SU-DHL-6 (cell line): ENCODE data around the gene IL20.
A peak's percentile ranks its signal among the peaks of the same experiment; 100 is the strongest.

Experiments used
- H2AFZ ChIP-seq: fragments of 200-600 bp; sonication (generic); 2 replicates; pipeline ENCODE4 v1.6.1; 2014; ENCODE audit warnings: low read depth, mild to moderate bottlenecking, moderate library complexity, mixed read lengths, antibody characterized with exemption, low read length; ENCODE audit not compliant: severe bottlenecking
- H3F3A ChIP-seq: fragments of 200-600 bp; shearing (Covaris generic); 2 replicates; pipeline ENCODE4 v1.6.0; 2016; ENCODE audit warnings: antibody characterized with exemption, mild to moderate bottlenecking; ENCODE audit not compliant: insufficient read depth
- H3K27ac ChIP-seq: fragments of 200-600 bp; sonication (generic); 2 replicates; pipeline ENCODE4 v1.5.1; 2016; ENCODE audit warnings: low read depth, mild to moderate bottlenecking, low read length, moderate library complexity, mixed read lengths
- H3K27me3 ChIP-seq: fragments of 200-600 bp; sonication (generic), shearing (Covaris generic); 2 replicates; pipeline ENCODE4 v1.6.0; 2014; ENCODE audit warnings: mild to moderate bottlenecking, low read length
- H3K36me3 ChIP-seq: fragments of 200-600 bp; sonication (generic); 2 replicates; pipeline ENCODE4 v1.6.1; 2014; ENCODE audit warnings: mild to moderate bottlenecking, low read length, mixed read lengths
- H3K4me2 ChIP-seq: fragments of 300-600, 200-600 bp; shearing (Covaris generic), sonication (generic); 2 replicates; pipeline ENCODE4 v1.6.0; 2014; ENCODE audit warnings: low read length, low read depth, mild to moderate bottlenecking; ENCODE audit not compliant: poor library complexity, severe bottlenecking
- H3K4me3 ChIP-seq: fragments of 200-600 bp; sonication (generic); 2 replicates; pipeline ENCODE4 v1.5.1; 2014; ENCODE audit warnings: antibody characterized with exemption, low read length, mild to moderate bottlenecking, mixed read lengths; ENCODE audit not compliant: insufficient read depth, poor library complexity, severe bottlenecking
- H3K79me2 ChIP-seq: fragments of 200-600 bp; sonication (generic); 2 replicates; pipeline ENCODE4 v1.6.1; 2014; ENCODE audit warnings: mild to moderate bottlenecking, low read length, moderate library complexity; ENCODE audit not compliant: insufficient read depth
- H3K9ac ChIP-seq: fragments of 200-600 bp; sonication (generic); 2 replicates; pipeline ENCODE4 v1.7.0; 2014; ENCODE audit warnings: mild to moderate bottlenecking, low read length
- H3K9me2 ChIP-seq: fragments of 200-600 bp; sonication (generic); replicated peaks from 2 replicates; pipeline ENCODE4 v1.6.1; 2014; ENCODE audit warnings: low read length; ENCODE audit not compliant: insufficient read depth
- H3K9me3 ChIP-seq: fragments of 200-600 bp; sonication (generic); 2 replicates; pipeline ENCODE4 v1.6.1; 2014; ENCODE audit warnings: low read length, mixed read lengths; ENCODE audit not compliant: insufficient read depth
- H4K20me1 ChIP-seq: fragments of 200-600 bp; sonication (generic); 2 replicates; pipeline ENCODE4 v1.6.1; 2014; ENCODE audit warnings: low read depth, mild to moderate bottlenecking, antibody characterized with exemption, low read length, moderate library complexity, mixed read lengths
- CTCF ChIP-seq: fragments of 200-600 bp; sonication (generic); IDR thresholded peaks from one replicate; pipeline ENCODE4 v1.5.1; 2017; ENCODE audit warnings: antibody characterized with exemption, mild to moderate bottlenecking, low read length, moderate library complexity; ENCODE audit not compliant: insufficient read depth, poor library complexity, severe bottlenecking
- EZH2phosphoT487 ChIP-seq: fragments of 200-600 bp; sonication (generic), shearing (Covaris generic); conservative IDR thresholded peaks from 2 replicates; pipeline ENCODE4 v1.6.1; 2018; ENCODE audit warnings: mild to moderate bottlenecking, antibody characterized with exemption, low read length, moderate library complexity, mixed read lengths

IL20 gene

GRCh38 chr1:206864939-206865671 lies at the start of gene IL20:
Gene IL20, plus strand, starts transcription at chr1:206865623. Its CDS starts 230 bp downstream, at chr1:206865853.
- no peak within 1 kb of the TSS for H2AFZ ChIP-seq
- H3K9me3 ChIP-seq: no peaks in the 10 kb centered on the region
- TF ChIP-seq EZH2phosphoT487 (no peak), CTCF (peak; percentile 68)
- H3K9me2 ChIP-seq: no peaks in the 10 kb centered on the region
- H3F3A ChIP-seq: no peaks in the 10 kb centered on the region
- H3K4me2 ChIP-seq: no peak within 1 kb of the TSS
- H3K27me3 ChIP-seq: no peaks in the 10 kb centered on the region
- H3K9ac ChIP-seq: no peak within 1 kb of the TSS
- H4K20me1 ChIP-seq: no peaks in the 10 kb centered on the region
- no peak within 1 kb of the TSS for H3K27ac ChIP-seq
- H3K36me3 ChIP-seq: no peaks in the 10 kb centered on the region
- no peaks in the 10 kb centered on the region for H3K79me2 ChIP-seq
- H3K4me3 ChIP-seq: no peak within 1 kb of the TSS

- no peak overlapping the region for H2AFZ ChIP-seq
- H3K27ac ChIP-seq: no peak overlapping the region
- TF ChIP-seq CTCF: no peak
- TF ChIP-seq EZH2phosphoT487: no peak
- H3K4me3 ChIP-seq: no peak overlapping the region
- H3K27me3 ChIP-seq: no peaks in the 10 kb centered on the region
- H3K36me3 ChIP-seq: no peaks in the 10 kb centered on the region
- no peaks in the 10 kb centered on the region for H3K79me2 ChIP-seq
- no peaks in the 10 kb centered on the region for H4K20me1 ChIP-seq
- H3K9me2 ChIP-seq: no peaks in the 10 kb centered on the region
- no peaks in the 10 kb centered on the region for H3F3A ChIP-seq
- H3K9me3 ChIP-seq: peaks cover 11% of the 10 kb centered on the region; the same call in 1 of the 2 replicates
- H3K9ac ChIP-seq: no peak overlapping the region
- no peak overlapping the region for H3K4me2 ChIP-seq
Observed at GRCh38 chr1:206816390-206817287, 48.8 kb upstream of the IL20 start.

- Histone ChIP-seq H3K27me3 (no peaks in the 10 kb centered on the region), H3F3A (no peaks in the 10 kb centered on the region), H3K9ac (no peak overlapping the region), H3K36me3 (no peaks in the 10 kb centered on the region), H3K79me2 (no peaks in the 10 kb centered on the region), H4K20me1 (no peaks in the 10 kb centered on the region), H2AFZ (no peak overlapping the region), H3K9me3 (no peaks in the 10 kb centered on the region), H3K4me2 (no peak overlapping the region), H3K9me2 (no peaks in the 10 kb centered on the region), H3K27ac (no peak overlapping the region), H3K4me3 (no peak overlapping the region)
- TF ChIP-seq CTCF (no peak), EZH2phosphoT487 (no peak)
Observed at GRCh38 chr1:206821493-206821892, 43.9 kb upstream of the IL20 start.
